Measurements from ENCODE around the gene C10orf53.

Gene C10orf53, protein sequence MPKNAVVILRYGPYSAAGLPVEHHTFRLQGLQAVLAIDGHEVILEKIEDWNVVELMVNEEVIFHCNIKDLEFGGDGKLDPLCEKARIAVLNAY

DNA sequence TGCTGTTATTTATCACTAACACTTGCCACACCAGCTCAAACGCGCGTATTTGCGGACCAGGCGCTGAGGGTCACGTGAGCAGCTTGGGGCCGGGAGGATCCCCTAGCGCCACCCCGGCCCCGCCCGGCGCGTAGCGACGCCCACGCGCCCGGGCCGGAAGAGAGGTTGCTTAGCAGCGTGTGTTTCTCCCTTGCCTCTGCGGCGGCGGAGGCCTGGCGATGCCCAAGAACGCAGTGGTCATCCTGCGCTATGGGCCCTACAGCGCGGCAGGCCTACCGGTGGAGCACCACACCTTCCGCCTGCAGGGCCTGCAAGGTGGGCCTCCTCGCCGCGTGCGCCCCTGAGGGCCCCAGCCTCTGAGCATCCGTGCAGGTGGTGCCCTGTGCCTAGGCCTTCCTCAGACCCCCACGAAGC lies at the start of gene C10orf53:
Gene C10orf53, plus strand, starts transcription at position 172 of the 414 bp plus-strand sequence. Its CDS starts 47 bp downstream, at position 219.
- DNase-seq, result peak; percentile 26

DNA sequence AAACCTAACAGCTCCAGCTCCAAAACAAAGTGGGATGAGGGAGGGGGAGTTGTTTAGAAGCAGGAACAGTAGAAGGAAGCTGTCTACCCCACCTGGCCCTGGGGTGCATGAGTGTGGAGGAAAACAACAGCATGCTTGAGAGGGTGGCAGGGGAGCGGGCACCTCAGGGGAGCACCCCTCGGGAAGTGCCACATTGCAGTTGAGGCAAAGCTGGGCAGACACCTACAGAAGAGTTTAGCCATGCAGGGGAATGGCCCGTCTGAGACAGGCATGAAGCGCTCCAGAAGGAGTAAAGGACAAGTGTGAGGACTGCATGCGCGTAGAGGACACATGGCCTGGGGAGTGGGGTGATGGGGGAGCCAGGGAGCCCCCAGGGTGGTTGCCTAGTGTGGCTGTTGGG lies 47.5 kb upstream of the C10orf53 start:
- no peak for DNase-seq

- DNase-seq, result no peak
Measured at GRCh38 chr10:49632406-49633317, 46.8 kb upstream of the C10orf53 start.

GRCh38 chr10:49633327-49634068 lies 46.0 kb upstream of the C10orf53 start:
- no peak for DNase-seq

- no peak for DNase-seq
Measured at GRCh38 chr10:49634069-49634660, 45.3 kb upstream of the C10orf53 start.

DNA sequence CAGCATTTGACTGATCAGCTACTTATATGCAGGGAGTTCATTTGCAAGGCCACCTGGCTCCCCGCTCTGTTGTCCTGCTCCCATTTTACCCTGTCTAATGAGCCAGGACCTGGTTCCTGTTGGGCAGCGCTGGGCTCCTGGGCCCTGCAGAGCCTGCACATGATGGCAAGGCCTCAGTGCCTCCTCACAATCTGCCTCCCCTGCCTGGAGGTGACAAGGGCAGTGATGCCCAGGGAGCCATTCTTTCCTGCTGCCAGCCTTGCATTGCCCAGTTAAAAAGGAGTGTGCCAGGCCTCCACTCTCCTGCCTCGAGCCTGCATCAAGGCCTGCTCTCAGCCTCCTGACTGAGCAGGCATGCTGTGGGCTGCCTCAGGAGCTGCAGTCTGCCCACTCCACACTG lies 37.1 kb upstream of the C10orf53 start:
- peak; percentile 2 for DNase-seq

- DNase-seq, result no peak
Measured at GRCh38 chr10:49643241-49644034, 36.0 kb upstream of the C10orf53 start.

- DNase-seq, result no peak
Measured at GRCh38 chr10:49644035-49644646, 35.3 kb upstream of the C10orf53 start.

GRCh38 chr10:49645417-49645816 lies 34.0 kb upstream of the C10orf53 start:
- no peak for DNase-seq

- no peak for DNase-seq
Measured at GRCh38 chr10:49645871-49646870, 33.3 kb upstream of the C10orf53 start.

- DNase-seq, result no peak
Measured at GRCh38 chr10:49647554-49647953, 31.9 kb upstream of the C10orf53 start.

DNA sequence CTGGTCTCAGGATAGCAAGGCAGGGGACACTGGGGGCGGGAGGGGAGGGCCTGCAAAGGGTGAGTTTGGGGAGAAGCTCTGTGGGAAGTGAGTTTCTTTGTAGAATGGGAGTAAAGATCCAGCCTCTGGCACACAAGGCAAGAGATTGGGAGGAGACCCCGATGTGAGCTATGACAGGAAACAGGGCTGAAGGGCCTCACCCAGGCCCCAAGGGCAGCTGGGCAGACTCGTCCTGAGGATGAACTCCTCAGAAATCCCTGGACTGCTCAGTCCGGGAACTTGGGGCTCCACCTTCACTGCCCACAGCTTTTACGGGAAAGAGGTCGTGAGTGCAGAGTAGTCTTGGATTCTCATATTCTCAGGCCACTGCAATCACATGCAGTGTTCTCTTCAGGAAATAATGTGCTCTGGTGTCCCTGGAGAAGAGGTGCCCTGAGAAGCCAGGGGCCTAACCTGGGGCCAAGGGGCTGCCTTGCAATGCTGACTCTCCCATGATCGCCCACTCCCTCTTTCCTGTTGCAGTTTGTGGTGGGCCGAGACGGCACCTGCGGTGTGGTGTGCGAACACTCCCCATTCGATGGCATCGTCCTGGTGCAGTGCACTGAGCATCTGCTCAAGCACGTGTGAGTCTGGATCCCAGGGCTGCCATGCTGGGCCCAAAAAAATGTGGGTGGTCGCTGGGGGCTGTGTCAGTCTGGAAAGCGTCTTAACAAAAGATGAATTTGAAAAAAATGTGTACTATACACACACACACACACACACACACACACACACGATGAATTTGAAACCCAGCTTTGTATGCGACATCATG lies 31.3 kb upstream of the C10orf53 start:
- no peak for DNase-seq

GRCh38 chr10:49649294-49649693 lies 30.2 kb upstream of the C10orf53 start:
- peak; percentile 28 for DNase-seq

DNA sequence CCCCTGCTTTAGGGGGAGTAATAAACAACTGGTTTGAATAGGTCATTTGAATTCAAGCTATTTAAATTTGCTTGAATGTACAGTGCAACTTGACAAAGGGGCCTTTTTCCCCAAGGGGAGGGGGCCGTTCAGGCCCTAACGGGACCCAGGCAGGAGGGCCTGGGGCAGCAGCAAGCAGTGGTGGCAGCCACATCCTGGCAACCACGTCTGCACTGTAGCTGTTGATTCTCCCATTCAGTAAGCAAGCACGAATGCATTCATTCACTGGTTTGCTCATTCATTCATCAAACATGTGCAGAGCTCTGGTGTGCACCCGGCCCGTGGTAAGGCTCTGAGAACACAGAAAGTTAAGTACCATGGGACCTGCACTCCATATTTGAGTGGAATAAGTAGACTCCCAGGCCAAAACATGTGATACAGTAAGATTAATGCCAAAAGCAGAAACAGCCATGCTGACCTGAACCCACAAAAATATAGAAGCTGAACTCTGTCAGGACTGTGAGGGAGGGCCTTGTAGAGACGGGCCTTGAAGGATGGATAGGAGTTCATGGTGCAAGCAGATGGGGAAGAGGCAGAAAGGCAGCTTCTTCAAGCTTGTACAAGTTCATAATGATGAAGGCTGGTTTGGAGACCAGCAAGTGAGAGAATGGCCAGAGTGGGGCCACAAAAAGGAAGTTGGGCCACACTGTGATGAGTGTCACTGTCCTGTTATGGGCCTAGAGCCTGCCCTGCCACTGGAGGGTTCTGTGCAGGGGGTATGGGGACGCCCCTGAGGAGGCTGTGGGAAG lies 29.3 kb upstream of the C10orf53 start:
- DNase-seq, result no peak

- no peak for DNase-seq
Measured at GRCh38 chr10:49650724-49651034, 28.8 kb upstream of the C10orf53 start.

DNA sequence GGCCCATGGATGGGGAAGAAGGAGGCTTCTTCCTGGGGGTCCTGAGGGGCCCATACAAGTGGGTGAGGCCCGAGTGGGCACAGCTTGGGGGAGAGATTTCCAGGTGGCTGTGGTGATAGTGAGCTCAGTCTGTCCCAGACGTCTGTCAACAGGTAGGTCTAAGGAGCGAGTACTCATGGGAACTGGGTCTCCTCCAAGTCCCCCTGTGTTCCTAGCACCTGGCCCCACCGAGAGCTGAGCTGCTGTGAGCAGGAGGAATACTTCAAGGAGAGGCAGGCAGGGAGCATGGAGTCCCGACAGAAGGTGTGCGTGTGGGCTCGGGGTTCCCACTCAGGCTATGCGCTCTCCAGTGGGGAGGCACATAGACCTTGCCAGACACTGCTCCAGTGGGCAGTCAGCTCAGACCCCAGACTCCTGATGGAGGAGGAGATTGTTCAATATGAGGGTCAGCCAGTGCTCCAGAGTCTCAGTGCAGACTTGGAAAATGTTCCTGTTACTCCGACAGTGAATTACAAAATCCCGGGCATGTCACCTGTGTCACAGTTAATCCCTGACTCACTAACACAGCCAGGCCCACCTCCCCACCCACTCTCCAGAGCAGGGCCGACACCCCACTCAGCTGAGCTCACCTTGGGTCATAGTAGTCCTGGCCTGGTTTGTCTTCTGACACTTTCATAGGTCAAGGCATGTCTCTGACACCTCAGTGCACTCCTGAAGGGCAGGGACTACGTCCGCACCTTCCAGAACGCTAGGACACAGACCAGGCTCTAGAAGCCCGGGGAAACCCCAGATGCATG lies 28.2 kb upstream of the C10orf53 start:
- no peak for DNase-seq

DNA sequence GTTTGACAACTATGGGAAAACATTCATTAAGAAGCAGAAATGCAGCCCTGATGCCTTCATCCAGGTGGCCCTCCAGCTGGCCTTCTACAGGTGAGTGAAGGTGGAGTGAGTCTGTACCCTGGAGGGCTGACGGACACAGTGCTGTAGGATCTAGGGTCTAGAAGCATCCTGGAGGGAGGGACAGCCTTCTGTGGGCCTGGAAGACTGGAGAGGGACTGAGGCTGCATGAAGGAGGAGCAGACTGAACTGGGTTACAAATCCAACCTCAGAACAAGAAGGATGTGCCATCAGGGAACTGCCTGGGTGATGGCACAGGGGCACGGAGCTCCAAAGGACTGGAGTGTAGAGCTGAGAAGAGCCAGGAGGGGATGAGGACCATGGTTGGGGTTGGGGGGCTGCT lies 27.5 kb upstream of the C10orf53 start:
- no peak for DNase-seq
